Measurements from ENCODE around the gene HIRA. TPM values are rescaled to one million over a fixed set of nuclear protein-coding genes. Genes with fewer than 3 reads are reported as not detected.
A peak's percentile ranks its signal among the peaks of the same experiment; 100 is the strongest.

The HIRA gene
- total and polyA plus RNA-seq, 2 of the 8 experiments (the other 6 are each of a cell fraction or from before 2014, with no cell fraction given): 34.9 to 67.2 TPM

- peaks cover 0 to 5% (median 1%) of the 10 kb centered on the region in 4 experiments; a peak in 2 of 7 replicates for H3K4me1 ChIP-seq (replicated peaks in 1 of 4; ENCODE audit: control insufficient read depth in 3 of 4, insufficient read depth in 4 of 4, low read length in 3 of 4)
- H3K23ac ChIP-seq (ENCODE audit: insufficient read length): no peak overlapping the region
- H3K79me2 ChIP-seq (ENCODE audit: control insufficient read depth in 1 of 2, insufficient read depth in 2 of 2, low read length in 2 of 2): peaks cover 3 to 37% of the 10 kb centered on the region in 2 experiments; a peak in 3 of 4 replicates
- no peak overlapping the region for H2AK5ac ChIP-seq (ENCODE audit: low read depth, low read length)
- peaks cover 10% of the 10 kb centered on the region for H3K79me1 ChIP-seq (ENCODE audit: low read depth, low read length)
- ChIA-PET POLR2A (ENCODE audit: partially characterized antibody) (interaction anchor here (0.6 to 3.2 kb wide), 4 partner anchors 11 to 1853 kb away, joined by 3 to 12 read pairs (median 5); partner anchors contain the start of genes CDC45, HIRA and UFD1), CTCF (ENCODE audit: partially characterized antibody) (interaction anchor here (0.6 kb wide), 1 partner anchor 13 kb away, joined by 3 read pairs; no protein-coding TSS in a partner anchor)
- peaks cover 3 to 7% (median 5%) of the 10 kb centered on the region in 4 experiments; a peak in 5 of 8 replicates for H3K36me3 ChIP-seq (ENCODE audit: control insufficient read depth in 2 of 4, insufficient read depth in 4 of 4, low read length in 3 of 4)
- no peak overlapping the region for H3K27ac ChIP-seq (ENCODE audit: low read depth, low read length)
- H3K4me2 ChIP-seq (ENCODE audit: insufficient read depth in 1 of 2, low read depth in 2 of 2, low read length in 2 of 2): no peak overlapping the region
- no peak overlapping the region for H3K18ac ChIP-seq (ENCODE audit: extremely low read depth, low read length)
- TF ChIP-seq POLR2AphosphoS5 (IDR thresholded peaks at IDR 0.05; ENCODE audit: low read depth, low read length): peak; percentile 22; the same call in 1 of the 2 replicates
- TF ChIP-seq MAX (IDR thresholded peaks at IDR 0.05): no peak
- no peak overlapping the region for H2BK20ac ChIP-seq (ENCODE audit: low read length)
- no peak overlapping the region for H3K56ac ChIP-seq (replicated peaks; ENCODE audit: insufficient read length, low read depth, low read length)
- no peak overlapping the region for H2BK12ac ChIP-seq (ENCODE audit: low read depth, low read length)
- peaks cover 21 to 33% of the 10 kb centered on the region in 2 experiments for H4K20me1 ChIP-seq (replicated peaks in 1 of 2; ENCODE audit: control insufficient read depth in 1 of 2, insufficient read depth in 2 of 2, low read length in 2 of 2)
- no peak overlapping the region for H3K4me3 ChIP-seq (ENCODE audit: extremely low read depth in 1 of 4, insufficient read depth in 2 of 4, low read depth in 3 of 4, low read length in 4 of 4)
- no peak overlapping the region for H2AFZ ChIP-seq (ENCODE audit: low read length)
- DNase-seq (ENCODE audit: low read depth in 1 of 2, low spot score in 2 of 2) (no peak), FAIRE-seq (no peak)
- H2BK5ac ChIP-seq (ENCODE audit: low read depth, low read length): no peak overlapping the region
- no peak overlapping the region for H4K5ac ChIP-seq (ENCODE audit: insufficient read length, low read depth, low read length)
- H4K91ac ChIP-seq (replicated peaks; ENCODE audit: insufficient read length, low read length): no peak overlapping the region
- no peak overlapping the region for H2BK15ac ChIP-seq (ENCODE audit: low read length)
- H2BK120ac ChIP-seq (replicated peaks; ENCODE audit: low read depth, low read length): no peak overlapping the region
- H3K9ac ChIP-seq (replicated peaks in 1 of 4; ENCODE audit: extremely low read depth in 1 of 4, low read depth in 3 of 4, low read length in 3 of 4): no peak overlapping the region
- H3K27me3 ChIP-seq (replicated peaks in 1 of 4; ENCODE audit: control insufficient read depth in 3 of 4, extremely low read depth in 1 of 4, insufficient read depth in 3 of 4, low read length in 3 of 4): no peaks in the 10 kb centered on the region; a peak in 2 of 7 replicates
- H3K14ac ChIP-seq (ENCODE audit: insufficient read length): no peak overlapping the region
- WGBS, 2 experiments (ENCODE audit: extremely low coverage in 1 of 2, insufficient coverage in 1 of 2, insufficient read length in 1 of 2, insufficient replicate concordance in 2 of 2, low coverage in 1 of 2, low lambda C conversion rate in 2 of 2, missing lambda C conversion rate in 1 of 2): 89% methylated on average over 2 of the region's 2 CpGs; no CpG with 5 or more reads in 1 of the 2 experiments
- H3K9me3 ChIP-seq (ENCODE audit: insufficient read depth in 2 of 2, low read depth in 1 of 2, low read length in 1 of 2): no peaks in the 10 kb centered on the region
- H4K8ac ChIP-seq (ENCODE audit: extremely low read depth, insufficient read depth, low read length): no peak overlapping the region
- H3K23me2 ChIP-seq (ENCODE audit: low read depth, low read length): peaks cover 2% of the 10 kb centered on the region; the same call in 1 of the 2 replicates
- no peak overlapping the region for H3K4ac ChIP-seq (replicated peaks; ENCODE audit: insufficient read length, low read depth, low read length)
These were observed 10.6 kb upstream of the HIRA start for GRCh38 chr22:19442166-19442565.
